Astrocyte (in vitro differentiated cells and primary cell): ENCODE measurements around the gene CCDC117. TPM values are rescaled to one million over a fixed set of nuclear protein-coding genes. Genes with fewer than 3 reads are reported as not detected.
A peak's percentile ranks its signal among the peaks of the same experiment; 100 is the strongest.

ENCODE experiments used
- DNase-seq: peaks from one replicate; pipeline ENCODE4 v3.0.0-alpha.2; 2010; ENCODE audit warnings: low read depth
- FAIRE-seq: peaks from 2 replicates; lab custom pipeline; 2011; peaks lifted over from hg19 to GRCh38; lab: Jason Lieb, UNC
- H2AFZ ChIP-seq: 2 replicates; pipeline ENCODE4 v1.6.0; 2012; ENCODE audit warnings: low read depth, low read length, inconsistent platforms
- H3K27ac ChIP-seq: 2 replicates; pipeline ENCODE4 v1.5.1; 2011; ENCODE audit warnings: low read depth, low read length, inconsistent platforms
- H3K27me3 ChIP-seq: 2 replicates; pipeline ENCODE4 v1.6.0; 2011; ENCODE audit warnings: low read length, inconsistent platforms; ENCODE audit not compliant: insufficient read depth
- H3K36me3 ChIP-seq: 2 replicates; pipeline ENCODE4 v1.5.1; 2011; ENCODE audit warnings: low read length, inconsistent platforms; ENCODE audit not compliant: insufficient read depth
- H3K4me1 ChIP-seq: 2 replicates; pipeline ENCODE4 v1.5.1; 2011; ENCODE audit warnings: low read length, inconsistent platforms; ENCODE audit not compliant: insufficient read depth
- H3K4me2 ChIP-seq: 2 replicates; pipeline ENCODE4 v1.6.0; 2012; ENCODE audit warnings: low read length, inconsistent platforms
- H3K4me3 ChIP-seq: 2 replicates; pipeline ENCODE4 v1.5.1; 2011; ENCODE audit warnings: low read depth, mild to moderate bottlenecking, low read length, inconsistent platforms; ENCODE audit not compliant: insufficient read depth
- H3K79me2 ChIP-seq: 2 replicates; pipeline ENCODE4 v1.6.0; 2012; ENCODE audit warnings: mild to moderate bottlenecking, low read length, inconsistent platforms; ENCODE audit not compliant: insufficient read depth
- H3K9ac ChIP-seq: 2 replicates; pipeline ENCODE4 v1.6.0; 2012; ENCODE audit warnings: mild to moderate bottlenecking, low read length, inconsistent platforms
- H3K9me3 ChIP-seq: 2 replicates; pipeline ENCODE4 v1.5.1; 2012; ENCODE audit warnings: low read depth, mild to moderate bottlenecking, low read length, inconsistent platforms; ENCODE audit not compliant: insufficient read depth
- H4K20me1 ChIP-seq: 2 replicates; pipeline ENCODE4 v1.6.0; 2012; ENCODE audit warnings: low read length, inconsistent platforms; ENCODE audit not compliant: insufficient read depth
- H3K27ac Mint-ChIP-seq: one replicate; pipeline ENCODE4 v1.8.0; 2021; ENCODE audit warnings: mild to moderate bottlenecking, mixed read lengths; ENCODE audit not compliant: unreplicated experiment
- H3K27me3 Mint-ChIP-seq: one replicate; pipeline ENCODE4 v1.8.0; 2021; ENCODE audit warnings: low read depth, mixed read lengths; ENCODE audit not compliant: unreplicated experiment
- H3K36me3 Mint-ChIP-seq: one replicate; pipeline ENCODE4 v1.8.0; 2021; ENCODE audit warnings: low read depth, mixed read lengths; ENCODE audit not compliant: unreplicated experiment
- H3K4me1 Mint-ChIP-seq: one replicate; pipeline ENCODE4 v1.8.0; 2021; ENCODE audit warnings: low read depth, mixed read lengths; ENCODE audit not compliant: unreplicated experiment
- H3K4me3 Mint-ChIP-seq: one replicate; pipeline ENCODE4 v1.8.0; 2021; ENCODE audit warnings: mild to moderate bottlenecking, moderate library complexity, mixed read lengths; ENCODE audit not compliant: unreplicated experiment
- H3K9me3 Mint-ChIP-seq: one replicate; pipeline ENCODE4 v1.8.0; 2021; ENCODE audit warnings: mild to moderate bottlenecking, mixed read lengths; ENCODE audit not compliant: unreplicated experiment
- EZH2 ChIP-seq: IDR thresholded peaks from 2 replicates; pipeline ENCODE4 v1.6.1; 2012; ENCODE audit warnings: mild to moderate bottlenecking, low read length, inconsistent platforms; ENCODE audit not compliant: insufficient read depth
- total RNA-seq: library from RNA; stranded (reverse); gene quantifications from 2 replicates; pipeline ENCODE4 v1.2.1, GENCODE V29; 2021
- TF ChIP-seq, protein P1 (sequence below): IDR thresholded peaks from 2 replicates; pipeline ENCODE4 v1.5.1; 2011; ENCODE audit warnings: low read depth, mild to moderate bottlenecking, inconsistent platforms, low read length, moderate library complexity; ENCODE audit not compliant: insufficient read depth

Gene CCDC117
- total RNA-seq, 1 donor from 2014 or later: 15.8 TPM

DNA sequence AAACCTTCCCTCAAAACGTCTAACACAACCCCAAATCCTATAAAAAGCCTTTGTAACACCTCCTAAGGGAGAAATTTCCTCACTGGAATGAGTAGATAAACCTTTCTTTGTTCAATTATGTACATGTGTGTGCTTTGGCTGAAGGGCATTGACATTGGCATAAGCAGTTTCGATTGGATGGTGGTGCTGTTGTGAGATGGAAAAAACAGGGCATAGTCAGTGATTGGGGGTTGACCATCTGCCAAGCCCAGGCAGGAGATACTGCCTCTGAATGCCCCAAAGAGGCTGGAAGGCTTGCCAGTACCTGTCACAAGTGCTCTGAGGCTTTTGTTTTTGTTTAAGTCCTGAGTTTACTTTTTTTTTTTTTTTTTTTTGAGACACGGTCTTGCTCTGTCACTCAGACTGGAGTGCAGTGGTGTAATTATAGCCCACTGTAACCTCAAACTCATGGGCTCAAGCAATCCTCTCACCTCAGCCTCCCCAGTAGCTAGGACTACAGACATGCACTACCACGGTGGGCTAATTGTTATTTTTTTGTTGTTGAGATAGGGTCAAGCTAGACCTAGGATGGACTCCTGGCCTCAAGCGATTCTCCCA is 1.2 kb upstream of the CCDC117 start:
- no peak overlapping the region for H3K27ac ChIP-seq
- no peak for FAIRE-seq

DNA sequence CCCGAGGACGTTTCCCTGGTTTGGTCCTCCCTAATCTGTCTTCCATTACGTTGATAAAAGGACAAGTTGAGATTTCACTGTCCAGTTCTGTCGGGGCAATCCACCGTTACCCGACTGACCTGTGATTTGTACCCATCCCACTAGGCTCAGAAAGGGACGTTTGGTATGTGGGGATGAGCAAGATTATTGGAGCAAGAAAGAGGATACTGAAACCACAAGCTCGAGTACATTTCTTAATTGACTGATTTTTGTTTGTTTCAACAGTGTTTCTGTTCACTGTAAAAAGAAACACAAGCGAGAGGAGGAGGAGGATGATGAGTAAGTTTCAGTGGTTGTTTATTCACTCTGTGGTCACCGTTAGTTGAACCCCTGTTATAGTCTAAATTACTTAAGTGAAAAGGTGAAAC is 969 bp downstream of the CCDC117 start:
- no peak for TF ChIP-seq EZH2
- TF ChIP-seq, protein P1, sequence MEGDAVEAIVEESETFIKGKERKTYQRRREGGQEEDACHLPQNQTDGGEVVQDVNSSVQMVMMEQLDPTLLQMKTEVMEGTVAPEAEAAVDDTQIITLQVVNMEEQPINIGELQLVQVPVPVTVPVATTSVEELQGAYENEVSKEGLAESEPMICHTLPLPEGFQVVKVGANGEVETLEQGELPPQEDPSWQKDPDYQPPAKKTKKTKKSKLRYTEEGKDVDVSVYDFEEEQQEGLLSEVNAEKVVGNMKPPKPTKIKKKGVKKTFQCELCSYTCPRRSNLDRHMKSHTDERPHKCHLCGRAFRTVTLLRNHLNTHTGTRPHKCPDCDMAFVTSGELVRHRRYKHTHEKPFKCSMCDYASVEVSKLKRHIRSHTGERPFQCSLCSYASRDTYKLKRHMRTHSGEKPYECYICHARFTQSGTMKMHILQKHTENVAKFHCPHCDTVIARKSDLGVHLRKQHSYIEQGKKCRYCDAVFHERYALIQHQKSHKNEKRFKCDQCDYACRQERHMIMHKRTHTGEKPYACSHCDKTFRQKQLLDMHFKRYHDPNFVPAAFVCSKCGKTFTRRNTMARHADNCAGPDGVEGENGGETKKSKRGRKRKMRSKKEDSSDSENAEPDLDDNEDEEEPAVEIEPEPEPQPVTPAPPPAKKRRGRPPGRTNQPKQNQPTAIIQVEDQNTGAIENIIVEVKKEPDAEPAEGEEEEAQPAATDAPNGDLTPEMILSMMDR: no peak
- no peaks in the 10 kb centered on the region for H3K9me3 ChIP-seq
- H3K4me2 ChIP-seq: peak overlapping the region; percentile 87
- DNase-seq (peak; percentile 49), FAIRE-seq (peak; percentile 23)
- peaks cover 10% of the 10 kb centered on the region for H3K36me3 ChIP-seq
- no peaks in the 10 kb centered on the region for H3K27me3 ChIP-seq
- Mint-ChIP-seq H3K27me3 (no peaks in the 10 kb centered on the region), H3K27ac (peak overlapping the region; percentile 86), H3K9me3 (no peaks in the 10 kb centered on the region), H3K4me3 (peak overlapping the region; percentile 98), H3K36me3 (no peaks in the 10 kb centered on the region), H3K4me1 (no peaks in the 10 kb centered on the region)
- peak overlapping the region; percentile 89 for H3K27ac ChIP-seq
- peaks cover 50% of the 10 kb centered on the region for H3K79me2 ChIP-seq
- H3K4me3 ChIP-seq: peak overlapping the region; percentile 64
- H4K20me1 ChIP-seq: peaks cover 6% of the 10 kb centered on the region
- H3K4me1 ChIP-seq: peaks cover 3% of the 10 kb centered on the region
- peak overlapping the region; percentile 74 for H2AFZ ChIP-seq
- H3K9ac ChIP-seq: peak overlapping the region; percentile 81

More for the DNA sequence above, 1.2 kb upstream of the CCDC117 start:
- Mint-ChIP-seq H3K27me3 (no peaks in the 10 kb centered on the region), H3K36me3 (no peaks in the 10 kb centered on the region), H3K27ac (no peak overlapping the region), H3K4me1 (no peaks in the 10 kb centered on the region), H3K4me3 (no peak overlapping the region), H3K9me3 (no peaks in the 10 kb centered on the region)
- Histone ChIP-seq H3K4me3 (no peak overlapping the region), H3K4me2 (no peak overlapping the region), H3K9me3 (no peaks in the 10 kb centered on the region), H3K27me3 (no peaks in the 10 kb centered on the region), H2AFZ (no peak overlapping the region), H3K9ac (no peak overlapping the region), H3K79me2 (peaks cover 30% of the 10 kb centered on the region), H4K20me1 (peaks cover 6% of the 10 kb centered on the region), H3K36me3 (peaks cover 7% of the 10 kb centered on the region), H3K4me1 (peaks cover 3% of the 10 kb centered on the region)
- TF ChIP-seq, protein P1: no peak
- no peak for TF ChIP-seq EZH2
- DNase-seq: no peak

DNA sequence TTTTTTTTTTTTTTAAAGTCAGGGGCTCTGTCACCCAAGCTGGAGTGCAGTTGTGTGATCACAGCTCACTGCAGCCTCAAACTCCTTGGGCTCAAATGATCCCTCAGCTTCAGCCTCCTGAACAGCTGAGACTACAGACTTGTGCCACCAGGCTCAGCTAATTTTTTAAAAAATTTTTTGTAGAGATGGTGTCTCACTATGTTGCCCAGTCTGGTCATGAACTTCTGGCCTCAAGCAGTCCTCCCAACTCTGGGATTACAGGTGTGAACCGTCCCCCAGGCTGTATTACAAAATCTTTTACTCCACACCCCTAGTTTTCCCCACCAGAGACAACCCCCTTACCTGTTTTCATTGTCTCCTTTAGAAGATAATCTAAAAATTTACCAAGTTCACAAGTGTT is 1.9 kb downstream of the CCDC117 start:
- no peak for TF ChIP-seq EZH2
- TF ChIP-seq, protein P1: no peak
- Histone ChIP-seq H3K36me3 (peaks cover 10% of the 10 kb centered on the region), H3K9ac (no peak overlapping the region), H2AFZ (no peak overlapping the region), H4K20me1 (peaks cover 12% of the 10 kb centered on the region), H3K4me1 (peaks cover 3% of the 10 kb centered on the region), H3K27ac (no peak overlapping the region), H3K9me3 (no peaks in the 10 kb centered on the region), H3K79me2 (peaks cover 59% of the 10 kb centered on the region), H3K4me2 (peak overlapping the region; percentile 87), H3K27me3 (no peaks in the 10 kb centered on the region), H3K4me3 (no peak overlapping the region)
- no peak for DNase-seq
- Mint-ChIP-seq H3K36me3 (no peaks in the 10 kb centered on the region), H3K27me3 (no peaks in the 10 kb centered on the region), H3K9me3 (no peaks in the 10 kb centered on the region), H3K4me3 (peak overlapping the region; percentile 35), H3K27ac (no peak overlapping the region), H3K4me1 (no peaks in the 10 kb centered on the region)
- no peak for FAIRE-seq
